Measurements from ENCODE around the gene PLET1.

The PLET1 gene

GRCh38 chr11:112228706-112229105 is 32.0 kb downstream of the PLET1 start:
- TF ChIP-seq MAX (IDR thresholded peaks at IDR 0.05) (no peak), TEAD4 (IDR thresholded peaks at IDR 0.05) (no peak), RAD21 (IDR thresholded peaks at IDR 0.05; ENCODE audit: low read depth) (no peak), TAF1 (IDR thresholded peaks at IDR 0.05; ENCODE audit: low read depth) (no peak), EGR1 (IDR thresholded peaks at IDR 0.05) (no peak), NFIC (IDR thresholded peaks at IDR 0.05) (no peak), CEBPB (IDR thresholded peaks at IDR 0.05) (no peak), EP300 (IDR thresholded peaks at IDR 0.05; ENCODE audit: borderline replicate concordance) (no peak), YY1 (IDR thresholded peaks at IDR 0.05; ENCODE audit: low read depth) (no peak), CREB1 (IDR thresholded peaks at IDR 0.05; ENCODE audit: low read depth) (no peak), FOXM1 (IDR thresholded peaks at IDR 0.05; ENCODE audit: borderline replicate concordance, low read depth) (no peak), USF1 (IDR thresholded peaks at IDR 0.05) (no peak), REST (IDR thresholded peaks at IDR 0.05; ENCODE audit: low read depth) (no peak), TCF12 (IDR thresholded peaks at IDR 0.05; ENCODE audit: low read depth) (no peak), ZBTB7A (IDR thresholded peaks at IDR 0.05; ENCODE audit: low read depth) (no peak)

- TF ChIP-seq YY1 (IDR thresholded peaks at IDR 0.05; ENCODE audit: low read depth): no peak
- no peak for TF ChIP-seq CEBPB (IDR thresholded peaks at IDR 0.05)
- TF ChIP-seq TEAD4 (IDR thresholded peaks at IDR 0.05): no peak
- no peak for TF ChIP-seq RAD21 (IDR thresholded peaks at IDR 0.05; ENCODE audit: low read depth)
- TF ChIP-seq REST (IDR thresholded peaks at IDR 0.05; ENCODE audit: low read depth): no peak
- TF ChIP-seq EP300 (IDR thresholded peaks at IDR 0.05; ENCODE audit: borderline replicate concordance): no peak
- TF ChIP-seq MAX (IDR thresholded peaks at IDR 0.05): no peak
- TF ChIP-seq EGR1 (IDR thresholded peaks at IDR 0.05): no peak
- TF ChIP-seq TAF1 (IDR thresholded peaks at IDR 0.05; ENCODE audit: low read depth): no peak
- no peak for TF ChIP-seq NFIC (IDR thresholded peaks at IDR 0.05)
- no peak for TF ChIP-seq FOXM1 (IDR thresholded peaks at IDR 0.05; ENCODE audit: borderline replicate concordance, low read depth)
- TF ChIP-seq TCF12 (IDR thresholded peaks at IDR 0.05; ENCODE audit: low read depth): no peak
- no peak for TF ChIP-seq ZBTB7A (IDR thresholded peaks at IDR 0.05; ENCODE audit: low read depth)
- TF ChIP-seq CREB1 (IDR thresholded peaks at IDR 0.05; ENCODE audit: low read depth): no peak
- TF ChIP-seq USF1 (IDR thresholded peaks at IDR 0.05): no peak
These were observed 33.2 kb downstream of the PLET1 start for GRCh38 chr11:112227471-112227870.

- TF ChIP-seq ZBTB7A (IDR thresholded peaks at IDR 0.05; ENCODE audit: low read depth): no peak
- no peak; the same call in 1 of the 2 replicates for TF ChIP-seq TAF1 (IDR thresholded peaks at IDR 0.05; ENCODE audit: low read depth)
- TF ChIP-seq MAX (IDR thresholded peaks at IDR 0.05): no peak
- no peak for TF ChIP-seq FOXM1 (IDR thresholded peaks at IDR 0.05; ENCODE audit: borderline replicate concordance, low read depth)
- no peak for TF ChIP-seq REST (IDR thresholded peaks at IDR 0.05; ENCODE audit: low read depth)
- no peak for TF ChIP-seq EP300 (IDR thresholded peaks at IDR 0.05; ENCODE audit: borderline replicate concordance)
- no peak for TF ChIP-seq TEAD4 (IDR thresholded peaks at IDR 0.05)
- TF ChIP-seq TCF12 (IDR thresholded peaks at IDR 0.05; ENCODE audit: low read depth): no peak
- TF ChIP-seq CEBPB (IDR thresholded peaks at IDR 0.05): no peak
- TF ChIP-seq YY1 (IDR thresholded peaks at IDR 0.05; ENCODE audit: low read depth): no peak
- TF ChIP-seq RAD21 (IDR thresholded peaks at IDR 0.05; ENCODE audit: low read depth): no peak
- TF ChIP-seq CREB1 (IDR thresholded peaks at IDR 0.05; ENCODE audit: low read depth): no peak
These were observed 33.7 kb downstream of the PLET1 start for GRCh38 chr11:112226831-112227401.
